Neuron (in vitro differentiated cells): ENCODE measurements around the gene RIC8A.
A peak's percentile ranks its signal among the peaks of the same experiment; 100 is the strongest.
"Not testable (repeated sequence)": the region's sequence is repeated elsewhere in the genome, so short reads cannot be mapped to it uniquely, and the experiment has no call there.

Source experiments
- H2AFZ ChIP-seq: one replicate; pipeline ENCODE4 v1.6.1; 2013; ENCODE audit warnings: low read depth, mild to moderate bottlenecking, inconsistent platforms, low read length, moderate library complexity
- H3K27me3 ChIP-seq: one replicate; pipeline ENCODE4 v1.6.1; 2013; ENCODE audit warnings: low read length; ENCODE audit not compliant: insufficient read depth
- H3K36me3 ChIP-seq: one replicate; pipeline ENCODE4 v1.6.1; 2013; ENCODE audit warnings: low read length; ENCODE audit not compliant: insufficient read depth
- H3K4me1 ChIP-seq: one replicate; pipeline ENCODE4 v1.6.1; 2013; ENCODE audit warnings: low read length; ENCODE audit not compliant: insufficient read depth
- H3K4me3 ChIP-seq: 2 replicates; pipeline ENCODE4 v1.5.1; 2013; ENCODE audit warnings: mild to moderate bottlenecking, low read length, moderate library complexity
- H3K9me3 ChIP-seq: one replicate; pipeline ENCODE4 v1.6.1; 2013; ENCODE audit warnings: low read length

Gene RIC8A

DNA sequence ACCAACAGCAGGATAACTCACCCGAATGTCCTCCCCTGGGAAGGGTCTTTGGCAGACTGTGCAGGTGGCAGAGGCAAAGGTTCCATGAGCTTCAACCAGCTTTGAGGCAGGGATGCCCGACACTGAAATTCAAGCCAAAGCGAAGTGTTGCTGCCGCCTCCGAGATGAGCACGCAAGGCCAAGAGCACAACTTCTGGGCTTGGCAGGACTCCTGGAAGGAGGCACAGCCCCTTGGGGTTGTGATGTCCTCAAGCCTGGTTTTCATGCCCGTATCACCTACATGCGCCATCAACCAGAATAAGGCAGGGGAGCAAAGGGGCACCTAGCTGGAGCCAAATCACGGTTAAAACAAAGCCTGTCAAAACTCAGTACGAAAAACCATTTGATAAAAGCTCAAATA lies 22.9 kb downstream of the RIC8A start:
- H3K4me1 ChIP-seq, result peaks cover 6% of the 10 kb centered on the region
- no peak overlapping the region for H2AFZ ChIP-seq
- no peaks in the 10 kb centered on the region for H3K27me3 ChIP-seq
- H3K36me3 ChIP-seq, result peaks cover 19% of the 10 kb centered on the region
- no peaks in the 10 kb centered on the region for H3K9me3 ChIP-seq
- no peak overlapping the region for H3K4me3 ChIP-seq

DNA sequence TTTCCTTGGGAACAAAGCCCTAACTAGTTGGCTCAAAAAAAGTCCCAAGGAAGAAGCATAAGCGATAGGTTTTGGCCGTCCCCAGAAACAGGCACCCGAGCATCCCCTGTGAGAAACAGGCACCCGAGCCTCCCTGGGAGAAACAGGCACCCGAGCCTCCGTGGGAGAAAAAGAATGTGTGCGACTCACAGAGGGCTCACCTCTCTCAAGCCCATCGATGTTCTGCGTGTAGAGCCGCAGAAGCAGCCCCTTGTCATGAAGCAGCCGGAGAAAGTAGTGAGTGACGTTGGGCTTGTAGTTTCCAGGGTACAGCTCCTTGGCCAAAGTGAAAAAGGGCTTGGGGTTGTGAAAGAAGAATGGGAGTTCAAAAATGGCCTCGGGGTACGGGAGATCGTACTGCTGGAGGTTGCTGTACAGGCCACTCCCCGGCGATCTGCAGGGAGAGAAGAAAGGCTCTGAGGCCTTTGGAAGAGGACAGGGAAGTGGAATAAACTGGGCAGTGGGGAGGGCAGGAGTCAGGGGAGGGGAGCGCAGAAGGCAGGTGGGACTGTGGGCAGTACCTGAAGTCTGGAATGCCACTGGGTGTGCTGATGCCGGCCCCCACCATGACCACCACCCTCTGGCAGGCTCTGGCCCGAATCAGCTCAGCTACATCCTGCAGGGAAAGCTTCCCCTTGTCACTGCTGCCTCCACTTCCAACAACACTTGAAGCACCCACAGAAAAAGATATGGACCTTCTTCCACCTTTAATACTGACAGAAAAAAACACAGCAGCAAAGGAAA lies 25.5 kb downstream of the RIC8A start:
- H3K27me3 ChIP-seq, result no peaks in the 10 kb centered on the region

DNA sequence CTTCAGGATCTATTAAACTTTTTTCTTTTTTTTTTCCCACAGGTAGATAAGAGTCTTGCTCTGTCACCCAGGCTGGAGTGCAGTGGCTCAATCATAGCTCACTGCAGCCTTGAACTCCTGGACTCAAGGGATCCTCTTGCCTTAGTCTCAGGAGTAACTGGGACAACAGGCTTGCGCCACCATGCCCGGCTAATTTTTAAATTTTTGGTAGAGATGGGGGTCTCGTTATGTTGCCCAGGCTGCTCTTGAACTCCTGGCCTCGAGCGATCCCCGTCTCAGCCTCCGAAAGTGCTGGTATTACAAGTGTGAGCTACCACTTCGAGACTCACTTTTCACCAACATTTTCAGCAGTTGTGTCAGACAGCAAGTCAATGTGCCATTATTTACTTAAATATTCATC lies 27.7 kb downstream of the RIC8A start:
- Histone ChIP-seq H3K27me3 (no peaks in the 10 kb centered on the region), H2AFZ (no peak overlapping the region), H3K4me1 (peaks cover 15% of the 10 kb centered on the region), H3K4me3 (peak overlapping the region; percentile 86), H3K36me3 (peaks cover 17% of the 10 kb centered on the region), H3K9me3 (no peaks in the 10 kb centered on the region)

More for the DNA sequence above, 25.5 kb downstream of the RIC8A start:
- Histone ChIP-seq H3K36me3 (peaks cover 14% of the 10 kb centered on the region), H3K4me3 (no peak overlapping the region), H3K9me3 (no peaks in the 10 kb centered on the region), H2AFZ (no peak overlapping the region), H3K4me1 (peaks cover 11% of the 10 kb centered on the region)

DNA sequence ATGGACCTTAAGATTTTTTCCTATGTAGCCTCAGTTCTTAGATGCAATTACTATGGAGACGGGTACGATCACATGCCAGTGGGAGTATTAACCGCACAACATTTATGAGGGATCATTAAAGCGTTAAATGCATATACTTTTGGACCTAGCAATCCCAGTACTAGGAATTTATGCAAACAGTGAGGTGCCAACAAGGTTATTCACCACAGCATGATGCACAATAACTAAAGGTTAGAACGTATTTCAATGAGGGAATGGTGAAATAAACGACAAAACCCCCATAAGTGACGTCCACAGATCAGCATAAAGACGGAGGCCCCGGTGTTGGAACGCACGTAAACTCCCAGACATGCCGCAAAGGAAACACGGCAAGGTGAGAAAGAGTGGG lies 28.1 kb downstream of the RIC8A start:
- H2AFZ ChIP-seq, result no peak overlapping the region
- peaks cover 16% of the 10 kb centered on the region for H3K36me3 ChIP-seq
- H3K27me3 ChIP-seq, result no peaks in the 10 kb centered on the region
- H3K4me3 ChIP-seq, result peak overlapping the region; percentile 86
- no peaks in the 10 kb centered on the region for H3K9me3 ChIP-seq
- H3K4me1 ChIP-seq, result peaks cover 15% of the 10 kb centered on the region

DNA sequence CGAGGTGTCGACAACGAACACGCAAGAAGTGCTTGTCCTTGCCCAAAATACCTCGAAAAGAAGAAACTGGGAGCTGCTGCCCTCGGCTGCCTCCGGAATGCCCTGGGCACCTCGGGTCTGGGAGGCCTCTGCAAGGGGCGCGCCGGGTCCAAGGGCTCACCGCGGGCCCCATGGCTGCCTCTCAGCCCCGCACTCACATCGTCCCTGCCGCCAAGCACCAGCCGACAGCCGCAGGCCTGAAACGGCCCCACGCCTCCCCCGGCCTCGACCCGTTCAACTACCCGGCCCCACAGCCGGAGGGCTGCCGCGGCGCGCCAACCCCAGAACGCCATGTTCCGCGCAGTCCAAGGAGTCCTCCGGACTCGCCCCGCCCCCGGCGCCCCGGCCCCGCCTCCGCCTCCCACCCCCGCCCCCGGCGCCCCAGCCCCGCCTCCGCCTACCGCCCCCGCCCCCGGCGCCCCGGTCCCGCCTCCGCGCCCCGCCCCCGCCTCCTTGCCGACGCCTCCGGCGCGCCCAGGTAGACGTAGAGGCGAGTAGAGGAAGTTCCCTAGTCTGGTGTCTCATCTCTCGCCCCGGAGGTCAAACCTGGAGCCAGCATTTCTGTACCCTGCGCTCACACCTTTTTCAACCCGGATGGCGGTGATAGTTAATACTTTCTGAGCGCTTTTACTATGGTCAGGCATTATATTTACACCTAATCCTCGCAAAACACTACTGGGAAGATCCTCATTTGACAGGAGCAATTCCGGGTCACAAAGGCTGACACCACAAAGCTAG lies 28.7 kb downstream of the RIC8A start, which contains the start of gene SIRT3:
SIRT3 (minus strand) TSS at position 346 of the 777 bp plus-strand sequence; CDS start at position 332, 14 bp downstream.
- Histone ChIP-seq H3K27me3 (no peaks in the 10 kb centered on the region), H3K4me1 (peaks cover 15% of the 10 kb centered on the region)

DNA sequence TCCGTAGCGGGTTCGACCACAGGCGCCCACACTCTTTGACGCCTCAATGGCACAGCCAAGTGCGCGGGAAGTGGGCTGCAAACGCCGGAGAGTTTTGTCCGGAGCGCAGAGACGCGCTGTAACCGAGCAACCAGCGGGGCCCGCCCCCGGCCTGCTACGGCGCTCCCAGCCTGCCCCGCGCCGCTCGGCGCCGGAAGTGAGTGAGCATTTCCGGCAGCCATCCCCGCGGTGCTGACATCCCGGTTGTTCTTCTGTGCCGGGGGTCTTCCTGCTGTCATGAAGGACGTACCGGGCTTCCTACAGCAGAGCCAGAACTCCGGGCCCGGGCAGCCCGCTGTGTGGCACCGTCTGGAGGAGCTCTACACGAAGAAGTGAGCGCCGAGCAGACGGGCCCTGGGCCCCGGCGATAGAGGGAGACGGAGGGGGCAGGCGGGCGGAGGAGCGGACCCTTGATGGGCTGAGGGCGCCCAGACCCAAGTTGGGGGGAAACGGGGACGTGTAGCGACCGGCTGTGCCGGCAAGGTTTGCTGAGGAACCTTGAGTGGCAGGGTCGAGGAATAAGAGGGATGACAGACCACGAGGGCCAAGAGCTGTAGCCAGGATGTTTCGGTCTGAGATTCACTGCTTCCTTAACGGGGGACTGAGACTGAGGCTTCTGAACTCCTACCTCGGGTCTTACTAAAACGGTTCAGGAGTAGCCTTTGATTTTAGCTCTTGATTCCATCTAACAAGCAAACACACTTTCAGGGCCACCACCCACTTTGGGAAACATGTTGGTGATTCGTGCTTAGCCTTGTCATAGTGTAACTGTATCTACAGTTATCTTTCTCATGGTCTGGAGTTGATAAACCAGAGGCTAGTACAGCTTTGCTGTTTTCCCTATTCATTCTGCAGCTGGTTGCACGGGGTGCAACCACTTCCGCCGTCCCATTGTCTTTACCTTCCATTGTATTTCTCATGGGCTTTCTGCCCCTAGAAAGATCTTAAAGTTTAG lies 29.6 kb downstream of the RIC8A start, which contains the start of gene PSMD13:
PSMD13 (plus strand) TSS at position 203 of the 994 bp plus-strand sequence; CDS start at position 277, 74 bp downstream.
- H3K4me1 ChIP-seq, result peaks cover 15% of the 10 kb centered on the region
- peak within 1 kb of the TSS; percentile 90 for H3K4me3 ChIP-seq
- peak within 1 kb of the TSS; percentile 33 for H2AFZ ChIP-seq
- H3K27me3 ChIP-seq, result no peaks in the 10 kb centered on the region
- peaks cover 26% of the 10 kb centered on the region for H3K36me3 ChIP-seq
- H3K9me3 ChIP-seq, result no peaks in the 10 kb centered on the region

More for the DNA sequence above, 28.7 kb downstream of the RIC8A start, which contains the start of gene SIRT3:
- Histone ChIP-seq H2AFZ (peak within 1 kb of the TSS; percentile 33), H3K36me3 (peaks cover 19% of the 10 kb centered on the region), H3K9me3 (no peaks in the 10 kb centered on the region), H3K4me3 (peak within 1 kb of the TSS; percentile 90)

DNA sequence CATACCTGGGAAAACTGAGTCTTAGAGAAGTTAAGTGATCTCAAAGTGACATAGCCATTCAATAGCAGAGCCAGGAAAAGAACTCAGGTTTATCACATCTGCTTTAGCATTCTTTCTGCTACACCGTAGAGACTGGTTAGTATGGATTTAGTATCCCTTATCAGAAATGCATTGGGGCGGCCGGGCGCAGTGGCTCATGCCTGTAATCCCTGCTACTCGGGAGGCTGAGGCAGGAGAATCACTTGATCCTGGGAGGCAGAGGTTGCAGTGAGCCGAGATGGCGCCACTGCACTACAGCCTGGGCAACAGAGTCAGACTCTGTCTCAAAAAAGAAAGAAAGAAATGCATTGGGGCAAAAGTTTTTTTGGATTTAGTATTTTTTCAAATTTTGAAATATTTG lies 30.8 kb downstream of the RIC8A start:
- not testable (repeated sequence) for H3K27me3 ChIP-seq, H3K9me3 ChIP-seq, H2AFZ ChIP-seq
- peaks cover 15% of the 10 kb centered on the region for H3K4me1 ChIP-seq
- peak overlapping the region; percentile 90 for H3K4me3 ChIP-seq
- peaks cover 31% of the 10 kb centered on the region for H3K36me3 ChIP-seq

DNA sequence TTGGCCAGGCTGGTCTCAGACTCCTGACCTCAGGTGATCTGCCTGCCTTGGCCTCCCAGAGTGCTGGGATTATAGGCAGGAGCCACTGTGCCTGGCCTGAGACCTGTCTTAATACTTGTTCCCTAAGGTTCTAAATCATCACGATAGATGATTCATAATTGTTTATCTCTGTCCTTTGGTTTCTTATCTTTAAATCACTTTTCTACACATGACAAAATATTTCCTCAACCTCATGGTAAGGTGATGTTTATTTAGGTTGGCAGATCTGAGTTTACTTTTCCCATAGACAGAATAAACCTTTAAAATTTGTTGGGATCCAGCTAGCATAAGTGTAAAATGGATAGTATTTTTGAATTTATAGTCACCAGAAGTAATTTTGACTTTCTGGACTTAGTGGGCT lies 32.8 kb downstream of the RIC8A start:
- Histone ChIP-seq H3K36me3 (peaks cover 50% of the 10 kb centered on the region), H3K4me1 (peaks cover 10% of the 10 kb centered on the region), H3K27me3 (no peaks in the 10 kb centered on the region), H3K9me3 (no peaks in the 10 kb centered on the region), H2AFZ (no peak overlapping the region), H3K4me3 (no peak overlapping the region)

DNA sequence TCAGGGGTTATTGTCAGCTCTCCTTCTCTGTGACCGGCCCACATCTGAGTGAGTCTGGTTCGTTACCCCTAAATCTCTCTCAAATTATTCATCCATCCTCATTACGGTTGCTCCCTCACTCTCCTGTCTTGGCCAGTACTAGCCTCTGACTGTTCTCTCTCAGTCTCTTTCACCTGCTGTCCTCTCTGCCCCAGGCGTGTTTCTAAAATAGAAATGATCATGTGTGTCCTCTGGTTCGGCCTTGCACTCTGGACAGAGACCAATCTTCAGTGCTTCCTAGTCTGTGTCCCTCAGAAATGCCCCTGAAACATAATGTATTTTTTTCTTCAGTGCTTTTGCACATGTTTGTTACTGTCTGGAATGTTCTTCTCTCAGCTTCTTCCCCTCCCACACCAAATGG lies 34.1 kb downstream of the RIC8A start:
- Histone ChIP-seq H2AFZ (no peak overlapping the region), H3K9me3 (no peaks in the 10 kb centered on the region), H3K4me1 (peaks cover 8% of the 10 kb centered on the region), H3K4me3 (no peak overlapping the region), H3K36me3 (peaks cover 61% of the 10 kb centered on the region), H3K27me3 (no peaks in the 10 kb centered on the region)

DNA sequence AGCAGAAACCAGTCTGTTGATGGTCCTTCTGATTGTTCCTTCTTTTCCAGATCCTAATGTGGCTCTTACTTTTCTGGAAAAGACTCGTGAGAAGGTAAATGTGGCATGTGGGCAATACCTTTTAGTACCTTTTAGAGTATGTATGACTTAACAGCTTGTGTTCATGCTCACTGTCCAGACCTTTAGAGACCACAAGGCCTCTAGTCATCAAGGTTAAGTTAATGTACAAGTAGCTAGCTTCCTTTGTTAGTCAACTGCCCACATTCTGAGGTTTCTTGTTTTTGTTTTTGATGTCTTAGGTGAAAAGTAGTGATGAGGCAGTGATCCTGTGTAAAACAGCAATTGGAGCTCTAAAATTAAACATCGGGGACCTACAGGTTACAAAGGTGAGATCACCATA lies 36.9 kb downstream of the RIC8A start:
- Histone ChIP-seq H3K4me1 (no peaks in the 10 kb centered on the region), H3K27me3 (no peaks in the 10 kb centered on the region), H3K9me3 (no peaks in the 10 kb centered on the region), H3K4me3 (no peak overlapping the region), H2AFZ (no peak overlapping the region), H3K36me3 (peaks cover 79% of the 10 kb centered on the region)

DNA sequence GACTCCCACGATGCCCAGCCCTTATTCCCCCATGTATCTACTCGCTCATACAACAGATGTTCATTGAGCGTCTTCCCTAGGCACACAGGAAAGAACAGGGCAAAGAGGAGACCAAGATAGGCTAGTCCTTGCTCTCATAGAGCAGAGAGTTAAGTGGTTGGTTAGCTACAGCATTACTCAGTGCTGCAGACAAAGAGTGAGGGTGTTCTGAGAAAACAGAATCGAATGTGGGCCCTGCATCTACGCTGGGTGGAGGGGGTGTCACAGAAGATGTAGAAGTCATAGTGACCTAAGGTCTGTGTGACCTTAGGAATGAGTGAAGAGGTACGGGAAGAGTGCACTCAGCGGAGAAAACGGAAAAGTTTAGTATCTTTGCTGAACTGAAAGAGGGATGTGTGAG lies 41.6 kb downstream of the RIC8A start:
- Histone ChIP-seq H3K27me3 (no peaks in the 10 kb centered on the region), H2AFZ (no peak overlapping the region), H3K9me3 (no peaks in the 10 kb centered on the region), H3K4me3 (no peak overlapping the region), H3K36me3 (peaks cover 89% of the 10 kb centered on the region), H3K4me1 (no peaks in the 10 kb centered on the region)

DNA sequence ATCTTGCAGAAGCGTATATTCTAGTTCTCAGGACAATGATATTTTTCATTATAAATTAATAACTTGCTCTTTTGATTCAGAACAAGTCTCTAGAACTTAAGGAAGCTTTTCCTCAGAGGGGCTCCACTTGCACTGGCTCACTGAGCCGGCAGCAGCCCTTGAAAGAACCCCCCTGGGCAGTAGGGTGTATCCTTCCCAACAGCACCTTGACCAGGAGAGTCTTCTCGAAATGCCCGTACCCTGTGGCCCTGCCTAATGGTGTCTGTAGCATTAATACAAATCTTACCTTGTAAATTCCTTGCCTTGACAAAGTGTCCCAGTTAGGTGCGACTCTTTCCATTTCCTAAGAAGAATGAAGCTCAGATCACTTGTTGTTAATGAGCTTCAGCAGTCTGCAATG lies 42.8 kb downstream of the RIC8A start:
- no peak overlapping the region for H2AFZ ChIP-seq
- no peak overlapping the region for H3K4me3 ChIP-seq
- no peaks in the 10 kb centered on the region for H3K27me3 ChIP-seq
- H3K9me3 ChIP-seq, result no peaks in the 10 kb centered on the region
- peaks cover 78% of the 10 kb centered on the region for H3K36me3 ChIP-seq
- no peaks in the 10 kb centered on the region for H3K4me1 ChIP-seq
